HG03354 (cell line): ENCODE measurements around the gene KIF13A.
"Not testable (repeated sequence)": the region's sequence is repeated elsewhere in the genome, so short reads cannot be mapped to it uniquely, and the experiment has no call there.

ENCODE experiments used
- ATAC-seq: cut with Tn5 transposase; IDR thresholded peaks from one replicate; pipeline ENCODE4 v1.9.1; 2021; ENCODE audit warnings: mild to moderate bottlenecking; ENCODE audit not compliant: unreplicated experiment, poor library complexity, severe bottlenecking

Gene KIF13A

DNA sequence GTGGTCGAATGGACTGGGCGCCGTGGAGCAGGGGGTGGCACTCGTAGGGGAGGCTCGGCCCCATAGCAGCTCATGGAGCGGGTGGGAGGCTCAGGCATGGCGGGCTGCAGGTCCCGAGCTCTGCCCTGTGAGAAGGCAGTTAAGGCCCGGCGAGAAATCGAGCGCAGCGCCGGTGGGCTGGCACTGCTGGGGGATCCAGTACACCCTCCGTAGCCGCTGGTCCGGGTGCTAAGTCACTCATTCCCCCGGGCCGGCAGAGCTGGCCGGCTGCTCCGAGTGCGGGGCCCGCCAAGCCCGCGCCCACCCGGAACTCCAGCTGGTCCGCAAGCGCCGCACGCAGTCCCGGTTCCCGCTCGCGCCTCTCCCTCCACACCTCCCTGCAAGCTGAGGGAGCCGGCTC lies 242.1 kb downstream of the KIF13A start:
- not testable (repeated sequence) for ATAC-seq

DNA sequence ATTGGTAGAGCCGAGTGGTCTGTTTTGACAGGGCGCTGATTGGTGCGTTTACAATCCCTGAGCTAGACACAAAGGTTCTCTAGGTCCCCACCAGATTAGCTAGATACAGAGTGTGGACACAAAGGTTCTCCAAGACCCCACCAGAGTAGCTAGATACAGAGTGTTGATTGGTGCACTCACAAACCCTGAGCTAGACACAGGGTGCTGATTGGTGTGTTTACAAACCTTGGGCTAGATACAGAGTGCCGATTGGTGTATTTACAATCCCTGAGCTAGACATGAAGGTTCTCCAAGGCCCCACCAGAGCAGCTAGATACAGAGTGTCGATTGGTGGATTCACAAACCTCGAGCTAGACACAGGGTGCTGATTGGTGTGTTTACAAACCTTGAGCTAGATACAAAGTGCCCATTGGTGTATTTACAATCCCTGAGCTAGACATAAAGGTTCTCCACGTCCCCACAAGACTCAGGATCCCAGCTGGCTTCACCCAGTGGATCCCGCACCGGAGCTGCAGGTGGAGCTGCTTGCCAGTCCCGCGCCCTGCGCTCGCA lies 242.6 kb downstream of the KIF13A start:
- not testable (repeated sequence) for ATAC-seq

DNA sequence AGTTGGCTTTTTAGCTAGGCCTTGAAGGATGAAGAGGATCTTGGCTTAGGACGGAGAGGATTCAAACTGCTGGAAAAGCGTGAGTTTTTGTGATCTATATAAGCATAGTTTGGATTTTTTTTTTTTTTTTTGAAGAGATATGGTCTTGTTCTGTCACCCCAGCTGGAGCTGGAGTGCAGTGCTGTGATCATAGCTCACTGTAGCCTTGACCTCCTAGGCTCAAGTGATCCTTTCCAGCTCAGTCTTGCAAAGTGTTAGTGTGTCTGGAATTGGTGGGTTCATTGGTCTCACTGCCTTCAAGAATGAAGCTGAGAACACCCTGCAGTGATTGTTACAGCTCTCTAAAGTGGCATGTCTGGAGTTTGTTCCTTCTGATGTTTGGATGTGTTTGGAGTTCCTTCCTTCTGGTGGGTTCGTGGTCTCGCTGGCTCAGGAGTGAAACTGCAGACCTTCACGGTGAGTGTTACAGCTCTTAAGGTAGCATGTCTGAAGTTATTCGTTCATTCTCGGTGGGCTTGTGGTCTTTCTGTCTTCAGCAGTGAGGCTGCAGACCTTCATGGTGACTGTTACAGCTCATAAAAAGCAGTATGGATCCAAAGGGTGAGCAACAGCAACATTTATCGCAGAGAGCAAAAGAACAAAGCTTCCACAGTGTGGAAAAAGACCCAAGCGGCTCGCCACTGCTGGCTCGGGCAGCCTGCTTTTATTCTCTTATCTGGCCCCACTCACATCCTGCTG lies 243.2 kb downstream of the KIF13A start:
- no peak for ATAC-seq

DNA sequence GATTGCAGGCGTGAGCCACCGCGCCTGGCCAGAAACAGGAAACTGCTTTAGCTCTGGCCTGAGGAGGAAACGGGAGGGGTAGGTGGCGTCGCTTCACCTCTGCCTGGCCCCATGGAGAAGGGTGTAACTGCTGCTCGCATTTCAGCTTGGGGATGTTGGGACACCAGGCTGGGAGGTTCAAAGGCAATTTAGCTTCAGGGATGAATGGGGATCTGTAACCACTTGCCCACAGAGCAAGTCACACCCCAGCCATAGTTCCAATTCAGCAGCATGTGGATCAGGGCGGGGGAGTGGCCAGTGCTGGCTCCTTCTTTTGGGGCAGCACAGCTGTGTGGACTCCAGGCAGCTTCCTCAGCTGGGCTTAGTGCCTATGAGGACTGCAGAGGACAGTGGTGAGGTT lies 245.9 kb downstream of the KIF13A start:
- ATAC-seq = no peak

DNA sequence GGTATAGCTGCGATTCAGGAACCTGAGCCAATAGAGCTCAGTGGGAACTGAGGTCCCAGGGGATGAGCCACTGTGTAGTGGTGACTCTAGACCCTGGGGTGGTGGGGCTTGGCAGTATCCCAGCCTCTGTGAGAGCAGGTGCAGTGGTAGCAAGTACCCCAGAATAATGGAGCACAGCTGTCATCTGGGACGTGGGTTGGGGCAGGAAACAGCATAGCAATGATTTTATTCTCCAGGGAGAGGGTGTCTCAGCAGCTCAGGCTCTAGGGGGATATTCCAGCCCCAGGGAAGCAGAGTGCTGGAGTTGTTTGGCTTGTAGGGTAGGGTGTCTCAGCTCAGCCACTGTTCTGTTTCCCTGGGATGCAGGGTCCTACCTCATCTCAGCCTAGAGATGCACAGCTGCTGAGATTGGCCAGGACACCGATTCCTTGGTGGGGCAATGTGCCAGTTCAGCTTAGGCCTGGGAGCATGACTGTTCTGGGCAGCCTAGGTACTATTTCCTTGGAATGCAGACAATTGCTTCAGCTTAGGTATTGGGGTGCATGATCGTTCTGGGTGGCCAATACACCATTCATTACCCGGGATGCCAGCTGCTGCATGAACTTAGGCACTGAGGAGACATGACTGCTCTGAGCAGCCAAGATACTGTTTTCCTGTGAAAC lies 246.7 kb downstream of the KIF13A start:
- no peak for ATAC-seq

DNA sequence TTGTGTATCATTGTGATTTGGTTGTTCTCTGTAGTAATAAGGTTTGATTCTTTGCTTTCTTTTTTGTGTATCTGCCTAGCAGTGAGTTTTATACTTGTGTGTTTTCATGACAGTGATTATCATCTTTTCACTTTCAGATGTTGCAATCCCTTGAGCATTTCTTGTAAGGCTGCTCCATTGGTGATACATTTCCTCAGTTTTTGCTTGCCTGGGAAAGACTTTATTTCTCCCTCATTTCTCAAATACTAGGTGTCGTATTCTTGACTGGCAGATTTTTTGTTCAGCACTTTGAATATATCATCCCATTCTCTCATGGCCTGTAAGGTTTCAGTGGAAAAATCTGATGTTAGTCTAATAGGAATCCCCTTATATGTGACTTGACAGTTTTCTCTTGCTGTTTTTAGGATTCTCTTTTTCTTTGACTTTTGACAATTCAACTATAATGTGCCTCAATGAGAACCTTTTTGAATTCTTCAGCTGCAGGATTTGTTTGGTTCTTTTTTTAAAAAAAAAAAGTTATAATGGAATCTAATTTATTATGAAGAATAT lies 249.7 kb downstream of the KIF13A start:
- no peak for ATAC-seq

DNA sequence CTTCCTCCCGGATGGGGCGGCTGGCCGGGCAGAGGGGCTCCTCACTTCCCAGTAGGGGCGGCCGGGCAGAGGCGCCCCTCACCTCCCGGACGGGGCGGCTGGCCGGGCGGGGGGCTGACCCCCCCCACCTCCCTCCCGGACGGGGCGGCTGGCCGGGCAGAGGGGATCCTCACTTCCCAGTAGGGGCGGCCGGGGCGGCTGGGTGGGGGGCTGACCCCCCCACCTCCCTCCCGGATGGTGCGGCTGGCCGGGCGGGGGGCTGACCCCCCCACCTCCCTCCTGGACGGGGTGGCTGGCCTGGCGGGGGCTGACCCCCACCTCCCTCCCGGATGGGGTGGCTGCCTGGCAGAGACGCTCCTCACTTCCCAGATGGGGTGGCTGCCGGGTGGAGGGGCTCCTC lies 252.1 kb downstream of the KIF13A start:
- ATAC-seq = not testable (repeated sequence)

DNA sequence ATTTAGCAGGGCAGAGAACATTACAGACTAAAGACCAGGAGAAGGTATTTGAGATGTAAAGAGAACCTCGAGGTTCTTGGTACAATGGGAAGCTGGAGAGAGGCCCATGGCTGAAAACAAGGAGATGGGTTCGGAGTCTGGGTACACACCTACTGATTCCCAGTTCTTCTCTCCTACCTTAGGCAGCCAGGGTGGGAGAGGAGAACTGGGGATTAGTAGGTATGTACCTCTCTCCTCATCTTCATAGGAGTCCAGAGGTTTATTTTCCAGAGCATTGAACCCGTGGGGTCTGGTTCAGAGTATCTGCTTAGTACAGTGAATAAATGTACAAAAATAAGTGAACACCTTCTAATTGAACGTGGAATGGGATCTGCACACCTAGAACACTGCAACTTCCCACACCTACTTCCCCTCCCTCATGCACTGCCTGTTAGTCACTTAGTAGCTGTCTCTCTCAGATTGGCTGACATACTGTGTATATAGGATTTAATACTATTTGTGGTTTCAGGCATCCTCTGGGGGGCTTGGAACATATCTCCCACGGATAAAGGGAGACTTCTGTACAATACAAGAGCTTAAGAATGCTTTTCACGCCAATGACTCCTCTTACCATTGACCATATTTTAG lies 257.2 kb downstream of the KIF13A start:
- ATAC-seq = no peak

DNA sequence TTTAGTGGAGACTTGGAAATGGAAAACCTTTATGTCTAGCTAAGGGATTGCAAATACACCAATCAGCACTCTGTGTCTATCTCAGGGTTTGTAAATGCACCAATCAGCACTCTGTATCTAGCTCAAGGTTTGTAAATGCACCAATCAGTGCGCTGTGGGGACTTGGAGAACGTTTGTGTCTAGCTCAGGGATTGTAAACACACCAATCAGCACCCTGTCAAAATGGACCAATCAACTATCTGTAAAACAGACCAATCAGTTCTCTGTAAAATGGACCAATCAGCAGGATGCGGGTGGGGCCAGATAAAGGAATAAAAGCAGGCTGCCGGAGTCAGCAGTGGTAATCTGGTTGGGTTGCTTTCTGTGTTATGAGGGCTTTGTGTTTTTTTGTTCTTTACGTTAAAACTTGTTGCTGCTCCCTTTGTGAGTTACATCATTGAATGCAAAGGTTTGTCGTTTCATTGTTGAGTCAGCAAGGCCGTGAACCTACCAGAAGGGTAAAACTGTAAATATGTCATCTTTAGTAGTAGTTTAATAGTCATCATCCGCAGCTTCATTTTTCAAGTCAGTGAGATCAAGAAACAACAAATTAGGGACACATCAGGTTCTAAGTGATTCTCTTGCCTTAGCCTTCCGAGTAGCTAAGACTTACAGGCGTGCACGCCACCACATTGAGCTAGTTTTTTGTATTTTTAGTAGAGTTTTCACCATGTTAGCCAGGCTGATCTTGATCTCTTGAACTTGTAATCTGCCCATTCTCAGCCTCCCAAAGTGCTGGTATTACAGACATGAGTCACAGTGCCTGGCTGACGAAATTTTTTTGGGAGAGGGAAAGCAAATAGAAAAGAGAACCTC lies 258.0 kb downstream of the KIF13A start:
- no peak for ATAC-seq

DNA sequence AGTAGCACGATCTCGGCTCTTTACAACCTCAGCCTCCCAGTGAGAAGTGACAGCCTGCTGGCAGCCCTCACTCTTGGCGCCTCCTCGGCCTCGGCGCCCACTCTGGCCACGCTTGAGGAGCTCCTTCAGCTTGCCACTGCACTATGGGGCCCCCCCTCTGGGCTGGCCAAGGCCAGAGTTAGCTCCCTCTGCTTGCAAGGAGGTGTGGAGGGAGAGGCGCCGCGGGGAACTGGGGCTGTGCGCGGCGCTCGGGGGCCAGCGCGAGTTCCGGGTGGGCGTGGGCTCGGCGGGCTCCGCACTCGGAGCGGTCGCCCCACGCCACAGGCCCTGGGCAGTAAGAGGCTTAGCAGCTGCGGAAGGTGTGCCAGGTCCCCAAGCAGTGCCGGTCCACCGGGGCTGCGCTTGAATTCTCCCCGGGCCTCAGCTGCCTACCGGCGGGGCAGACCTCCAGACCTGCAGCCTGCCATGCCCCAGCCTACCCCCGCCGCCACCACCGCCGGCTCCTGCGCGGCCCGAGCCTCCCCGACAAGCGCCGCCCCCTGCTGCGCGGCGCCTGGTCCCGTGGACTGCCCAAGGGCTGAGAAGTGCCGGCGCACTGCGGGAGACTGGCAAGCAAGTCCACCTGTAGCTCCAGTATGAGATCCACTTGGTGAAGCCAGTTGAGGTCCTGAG lies 258.7 kb downstream of the KIF13A start:
- no peak for ATAC-seq

DNA sequence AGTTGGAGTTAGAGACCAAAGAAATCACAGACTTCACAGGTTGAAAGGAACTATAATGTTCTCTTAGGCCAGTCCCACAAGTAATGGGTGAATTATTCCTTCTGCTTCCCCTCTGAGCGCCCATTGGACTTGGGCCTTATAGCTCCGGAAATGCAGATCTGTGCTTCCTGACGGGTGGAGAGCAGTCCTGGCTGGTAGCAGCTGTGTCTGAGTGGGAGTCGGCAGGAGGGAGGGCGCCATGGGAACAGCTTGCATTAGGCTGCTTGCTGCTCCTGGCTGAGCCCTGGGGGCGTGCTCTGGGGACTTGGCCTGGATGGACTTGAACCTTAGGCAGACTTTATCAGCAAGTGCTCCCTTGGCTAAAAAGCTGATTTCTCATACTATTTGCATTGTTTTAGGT lies 262.4 kb downstream of the KIF13A start:
- no peak for ATAC-seq

DNA sequence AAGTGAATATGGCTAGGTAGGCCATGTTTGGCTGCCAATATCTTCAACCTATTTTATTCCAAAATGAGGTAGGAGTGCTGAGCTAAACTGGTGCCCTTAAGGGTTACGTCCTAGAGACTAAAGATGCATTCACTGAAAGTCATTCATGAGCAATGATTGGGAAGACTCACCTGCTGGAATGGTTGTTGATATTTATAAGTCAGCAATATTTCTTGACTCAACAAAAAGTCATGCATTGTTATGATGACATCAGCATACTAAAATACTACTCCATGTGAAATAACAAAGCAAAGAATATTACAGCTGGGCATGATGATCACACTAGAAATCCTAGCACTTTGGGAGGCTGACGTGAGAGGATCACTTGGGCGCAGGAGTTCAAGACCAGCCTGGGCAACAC lies 263.1 kb downstream of the KIF13A start:
- ATAC-seq = no peak

DNA sequence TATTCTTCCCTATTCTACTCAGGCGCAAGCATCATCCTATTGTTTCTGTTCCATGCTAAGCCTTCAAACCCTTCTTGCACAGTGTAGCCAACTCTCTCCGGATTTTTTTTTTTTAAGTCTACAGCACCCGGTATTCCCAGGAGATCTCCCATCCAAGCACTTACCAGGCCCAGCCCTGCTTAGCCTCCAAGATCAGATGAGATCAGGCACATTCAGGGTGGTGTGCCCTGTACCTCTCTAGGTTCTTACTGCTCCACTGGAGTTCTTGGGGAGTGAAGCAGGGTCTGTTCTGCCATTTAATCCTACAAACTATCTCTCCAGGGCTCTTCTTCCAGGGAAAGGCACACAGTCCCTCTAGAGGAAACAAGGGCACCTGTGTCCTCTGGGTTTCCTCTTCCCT lies 265.8 kb downstream of the KIF13A start:
- no peak for ATAC-seq

DNA sequence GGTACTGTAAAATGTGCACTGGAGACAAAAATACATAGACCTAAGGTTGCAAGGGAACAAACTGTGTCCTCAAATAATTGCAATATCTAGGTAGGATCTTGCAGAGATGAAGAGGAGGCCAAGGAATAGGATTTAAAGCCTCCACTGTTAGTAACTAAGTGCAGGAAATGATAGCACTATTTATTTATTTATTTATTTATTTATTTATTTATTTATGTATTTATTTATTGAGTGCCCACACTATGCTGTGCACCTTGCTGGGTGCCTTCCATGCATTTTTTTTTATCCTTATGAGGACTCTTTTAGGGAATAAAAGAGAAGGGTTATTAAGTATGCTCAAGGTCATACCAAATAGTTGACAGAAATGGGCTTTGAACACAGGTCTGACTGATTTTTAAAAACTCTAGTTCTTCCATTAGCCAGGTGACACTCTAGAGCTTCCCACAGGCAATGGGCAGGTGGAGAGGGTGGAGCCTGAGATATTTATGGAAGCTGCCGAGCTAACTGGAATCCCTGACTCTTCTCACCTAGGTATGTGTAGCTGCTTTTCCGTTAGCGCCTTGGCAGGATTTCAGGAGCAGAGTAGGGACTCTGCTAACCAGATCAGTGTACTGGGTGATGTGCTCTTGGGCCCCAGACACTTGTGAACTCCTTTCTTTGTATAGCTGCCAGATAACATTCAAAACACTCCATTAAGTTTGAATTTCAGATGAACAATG lies 268.0 kb downstream of the KIF13A start:
- no peak for ATAC-seq

DNA sequence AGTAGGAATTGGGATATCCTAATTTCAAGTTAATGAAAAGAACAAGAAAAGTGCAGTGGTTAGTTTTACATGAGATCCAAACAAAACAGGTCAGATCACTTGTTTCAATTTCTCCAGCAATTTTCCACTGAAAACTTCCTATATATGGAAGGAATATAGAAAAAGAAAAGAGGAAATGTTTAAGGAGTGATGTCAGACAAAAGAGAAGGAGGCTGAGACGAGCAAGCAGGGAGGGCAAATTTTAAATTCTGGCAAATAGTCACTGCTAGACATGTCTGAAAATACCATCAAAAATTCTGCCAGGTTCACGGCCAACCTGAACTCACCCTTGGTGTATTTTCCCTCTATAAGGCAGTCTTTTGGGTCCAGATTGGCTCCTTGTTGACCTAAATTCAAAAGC lies 271.2 kb downstream of the KIF13A start:
- no peak for ATAC-seq

DNA sequence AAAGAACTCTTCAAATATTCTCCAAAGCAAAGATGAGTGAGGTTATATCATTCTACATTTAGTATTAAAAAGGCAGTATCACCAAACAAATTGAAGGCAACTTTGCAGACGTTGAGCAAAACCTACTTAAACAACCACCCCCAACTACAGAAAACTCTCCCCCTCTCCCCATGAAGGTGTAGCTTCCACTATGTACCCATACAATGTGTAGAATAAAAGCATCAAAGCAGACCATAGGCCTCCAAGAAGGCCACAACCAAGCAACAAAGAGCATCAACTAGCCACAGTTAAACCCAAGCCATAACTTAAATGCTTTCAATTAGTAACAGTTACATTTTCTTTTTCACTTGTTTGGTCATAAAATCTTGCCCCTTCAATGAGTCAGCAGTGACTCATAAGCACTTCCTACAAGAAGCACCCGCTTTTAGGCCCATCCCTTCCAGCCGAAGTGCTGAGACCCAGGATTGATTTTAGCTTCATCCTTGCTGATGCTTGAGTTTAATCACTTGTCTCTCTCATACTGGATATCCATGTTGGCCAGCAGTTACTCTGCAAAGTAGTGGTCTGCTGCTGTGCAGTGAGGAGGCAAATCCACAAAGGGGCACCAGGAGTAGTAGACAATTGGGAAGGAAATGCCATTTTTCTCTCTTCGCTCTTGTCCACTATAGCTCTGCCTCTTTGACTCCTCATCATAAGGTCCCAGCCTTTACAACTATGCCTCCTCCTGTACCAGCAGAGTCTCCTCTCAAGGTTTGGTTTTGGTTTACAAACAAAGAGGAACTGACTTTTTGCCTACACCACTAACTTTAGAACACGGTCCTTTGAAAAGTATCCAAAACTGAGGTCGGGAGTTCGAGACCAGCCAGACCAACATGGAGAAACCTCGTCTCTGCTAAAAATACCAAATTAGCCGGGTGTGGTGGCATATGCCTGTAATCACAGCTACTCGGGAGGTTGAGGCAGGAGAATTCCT lies 272.3 kb downstream of the KIF13A start:
- peak; percentile 88 for ATAC-seq

DNA sequence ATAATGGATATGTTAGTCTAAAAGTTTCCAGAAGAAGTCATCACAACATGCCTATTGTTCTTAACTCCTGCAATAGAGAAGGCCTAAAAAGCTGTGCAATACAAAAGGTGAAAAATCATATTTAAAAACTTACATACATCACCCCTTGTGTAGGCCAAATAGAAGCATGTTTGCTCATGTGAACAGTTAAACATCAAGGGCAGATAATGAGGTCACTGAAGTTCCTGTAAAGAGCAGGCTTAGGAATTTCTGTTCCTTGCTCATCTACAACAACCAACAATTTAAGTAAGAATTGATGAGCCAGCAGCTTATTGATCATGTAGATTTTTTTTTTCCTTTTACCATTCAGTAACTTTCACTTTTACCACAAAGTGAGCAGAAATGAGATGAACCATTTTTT lies 273.3 kb downstream of the KIF13A start:
- ATAC-seq = no peak
